ENCODE measurements around the gene TBX2. TPM values are rescaled to one million over a fixed set of nuclear protein-coding genes. Genes with fewer than 3 reads are reported as not detected.

TBX2 gene
- total RNA-seq, 1 donor from 2014 or later: 122 TPM

DNA sequence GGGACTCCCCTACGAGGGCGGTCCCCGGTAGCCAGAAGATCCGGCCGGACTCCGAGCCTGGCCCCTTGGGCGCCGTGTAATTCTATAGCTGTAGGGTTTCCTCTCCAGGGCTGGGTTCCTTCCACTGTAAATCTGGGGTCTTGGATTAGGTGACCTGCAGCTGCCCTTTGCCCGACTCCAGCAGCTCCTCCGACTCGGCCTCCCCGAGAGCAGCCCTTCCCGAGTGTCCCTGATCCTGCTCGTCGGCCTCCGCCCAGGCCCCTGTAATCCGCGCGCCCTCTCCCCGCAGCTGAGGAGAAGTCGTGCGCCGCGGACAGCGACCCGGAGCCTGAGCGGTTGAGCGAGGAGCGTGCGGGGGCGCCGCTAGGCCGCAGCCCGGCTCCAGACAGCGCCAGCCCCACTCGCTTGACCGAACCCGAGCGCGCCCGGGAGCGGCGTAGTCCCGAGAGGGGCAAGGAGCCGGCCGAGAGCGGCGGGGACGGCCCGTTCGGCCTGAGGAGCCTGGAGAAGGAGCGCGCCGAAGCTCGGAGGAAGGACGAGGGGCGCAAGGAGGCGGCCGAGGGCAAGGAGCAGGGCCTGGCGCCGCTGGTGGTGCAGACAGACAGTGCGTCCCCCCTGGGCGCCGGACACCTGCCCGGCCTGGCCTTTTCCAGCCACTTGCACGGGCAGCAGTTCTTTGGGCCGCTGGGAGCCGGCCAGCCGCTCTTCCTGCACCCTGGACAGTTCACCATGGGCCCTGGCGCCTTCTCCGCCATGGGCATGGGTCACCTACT lies 5.5 kb downstream of the TBX2 start:
- intact Hi-C loops (cut with DNase I): no loop called here

DNA sequence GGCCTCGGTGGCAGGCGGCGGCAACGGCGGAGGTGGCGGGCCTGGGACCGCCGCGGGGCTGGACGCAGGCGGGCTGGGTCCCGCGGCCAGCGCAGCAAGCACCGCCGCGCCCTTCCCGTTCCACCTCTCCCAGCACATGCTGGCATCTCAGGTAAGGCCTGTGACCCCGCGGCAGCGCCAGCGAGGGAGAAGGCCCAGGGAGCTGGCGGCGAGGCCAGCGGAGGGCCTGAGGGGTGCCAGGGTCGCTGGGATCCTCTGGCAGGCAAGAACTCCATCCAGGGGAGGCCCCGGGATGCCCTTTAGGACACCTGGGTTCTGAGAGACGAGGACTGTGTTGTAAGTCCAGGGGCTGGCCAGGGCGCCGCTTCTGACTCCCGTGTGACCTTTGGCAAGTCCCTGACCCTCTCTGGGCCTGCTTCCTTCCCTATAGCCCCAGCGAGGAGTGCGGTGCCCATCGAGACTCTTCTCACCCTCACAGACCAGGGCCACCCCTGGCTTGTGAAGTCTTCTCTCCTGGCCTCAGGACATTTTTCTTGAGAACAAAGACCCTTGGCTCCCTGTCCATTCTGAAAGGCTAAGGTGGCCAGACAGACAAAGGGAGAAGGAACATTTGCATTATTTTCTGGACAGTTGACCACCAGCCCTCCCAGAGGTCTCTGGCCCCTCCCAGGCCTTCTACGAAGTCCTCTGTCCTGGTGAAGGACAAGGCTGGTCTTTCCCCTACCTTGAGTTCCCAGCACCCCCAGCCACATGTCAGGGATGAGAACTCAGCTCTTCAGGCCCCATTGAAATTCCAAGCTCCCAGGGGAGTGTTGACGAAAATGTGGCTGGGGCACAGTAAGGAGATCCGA lies 6.3 kb downstream of the TBX2 start:
- H3K27ac ChIP-seq: peak overlapping the region; percentile 91
- no peaks in the 10 kb centered on the region for H3K9me3 ChIP-seq
- TF ChIP-seq, protein P1, sequence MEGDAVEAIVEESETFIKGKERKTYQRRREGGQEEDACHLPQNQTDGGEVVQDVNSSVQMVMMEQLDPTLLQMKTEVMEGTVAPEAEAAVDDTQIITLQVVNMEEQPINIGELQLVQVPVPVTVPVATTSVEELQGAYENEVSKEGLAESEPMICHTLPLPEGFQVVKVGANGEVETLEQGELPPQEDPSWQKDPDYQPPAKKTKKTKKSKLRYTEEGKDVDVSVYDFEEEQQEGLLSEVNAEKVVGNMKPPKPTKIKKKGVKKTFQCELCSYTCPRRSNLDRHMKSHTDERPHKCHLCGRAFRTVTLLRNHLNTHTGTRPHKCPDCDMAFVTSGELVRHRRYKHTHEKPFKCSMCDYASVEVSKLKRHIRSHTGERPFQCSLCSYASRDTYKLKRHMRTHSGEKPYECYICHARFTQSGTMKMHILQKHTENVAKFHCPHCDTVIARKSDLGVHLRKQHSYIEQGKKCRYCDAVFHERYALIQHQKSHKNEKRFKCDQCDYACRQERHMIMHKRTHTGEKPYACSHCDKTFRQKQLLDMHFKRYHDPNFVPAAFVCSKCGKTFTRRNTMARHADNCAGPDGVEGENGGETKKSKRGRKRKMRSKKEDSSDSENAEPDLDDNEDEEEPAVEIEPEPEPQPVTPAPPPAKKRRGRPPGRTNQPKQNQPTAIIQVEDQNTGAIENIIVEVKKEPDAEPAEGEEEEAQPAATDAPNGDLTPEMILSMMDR (IDR thresholded peaks at IDR 0.05): no peak
- intact Hi-C loops (cut with DNase I): no loop called here
- no peak for ATAC-seq
- H3K36me3 ChIP-seq: peaks cover 22% of the 10 kb centered on the region
- peak overlapping the region; percentile 65 for H3K4me3 ChIP-seq
- peak; percentile 59 for DNase-seq
- H3K4me1 ChIP-seq: peaks cover 31% of the 10 kb centered on the region
- H3K27me3 ChIP-seq: peaks cover 79% of the 10 kb centered on the region

More for the DNA sequence above, 5.5 kb downstream of the TBX2 start:
- H3K4me3 ChIP-seq: peak overlapping the region; percentile 65
- H3K27me3 ChIP-seq: peaks cover 79% of the 10 kb centered on the region
- H3K36me3 ChIP-seq: peaks cover 22% of the 10 kb centered on the region
- DNase-seq (peak; percentile 59), ATAC-seq (no peak)
- H3K27ac ChIP-seq: peak overlapping the region; percentile 91
- H3K4me1 ChIP-seq: peaks cover 30% of the 10 kb centered on the region
- no peaks in the 10 kb centered on the region for H3K9me3 ChIP-seq
- TF ChIP-seq, protein P1 (IDR thresholded peaks at IDR 0.05): no peak

DNA sequence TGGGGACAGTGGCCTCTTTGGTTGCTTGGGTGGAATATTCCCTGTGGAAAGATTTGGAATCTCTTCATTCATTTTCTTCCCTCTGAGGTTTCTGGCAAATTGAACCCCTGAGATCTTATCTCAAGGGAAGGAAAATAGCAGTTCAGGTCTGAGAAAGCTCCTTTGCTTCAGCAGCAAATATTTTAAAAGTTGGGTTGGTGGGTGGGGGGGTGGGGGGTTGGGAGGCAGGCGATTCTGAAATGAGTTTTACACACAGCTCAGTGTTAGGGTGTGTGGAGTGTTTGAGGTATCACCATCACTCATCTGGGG lies 6.8 kb downstream of the TBX2 start:
- Histone ChIP-seq H3K9me3 (no peaks in the 10 kb centered on the region), H3K4me1 (peaks cover 30% of the 10 kb centered on the region), H3K27me3 (peaks cover 73% of the 10 kb centered on the region), H3K4me3 (peak overlapping the region; percentile 65), H3K36me3 (peaks cover 22% of the 10 kb centered on the region), H3K27ac (peak overlapping the region; percentile 91)
- TF ChIP-seq, protein P1 (IDR thresholded peaks at IDR 0.05): no peak
- intact Hi-C loops (cut with DNase I): no loop called here
- ATAC-seq: no peak
- no peak for DNase-seq

DNA sequence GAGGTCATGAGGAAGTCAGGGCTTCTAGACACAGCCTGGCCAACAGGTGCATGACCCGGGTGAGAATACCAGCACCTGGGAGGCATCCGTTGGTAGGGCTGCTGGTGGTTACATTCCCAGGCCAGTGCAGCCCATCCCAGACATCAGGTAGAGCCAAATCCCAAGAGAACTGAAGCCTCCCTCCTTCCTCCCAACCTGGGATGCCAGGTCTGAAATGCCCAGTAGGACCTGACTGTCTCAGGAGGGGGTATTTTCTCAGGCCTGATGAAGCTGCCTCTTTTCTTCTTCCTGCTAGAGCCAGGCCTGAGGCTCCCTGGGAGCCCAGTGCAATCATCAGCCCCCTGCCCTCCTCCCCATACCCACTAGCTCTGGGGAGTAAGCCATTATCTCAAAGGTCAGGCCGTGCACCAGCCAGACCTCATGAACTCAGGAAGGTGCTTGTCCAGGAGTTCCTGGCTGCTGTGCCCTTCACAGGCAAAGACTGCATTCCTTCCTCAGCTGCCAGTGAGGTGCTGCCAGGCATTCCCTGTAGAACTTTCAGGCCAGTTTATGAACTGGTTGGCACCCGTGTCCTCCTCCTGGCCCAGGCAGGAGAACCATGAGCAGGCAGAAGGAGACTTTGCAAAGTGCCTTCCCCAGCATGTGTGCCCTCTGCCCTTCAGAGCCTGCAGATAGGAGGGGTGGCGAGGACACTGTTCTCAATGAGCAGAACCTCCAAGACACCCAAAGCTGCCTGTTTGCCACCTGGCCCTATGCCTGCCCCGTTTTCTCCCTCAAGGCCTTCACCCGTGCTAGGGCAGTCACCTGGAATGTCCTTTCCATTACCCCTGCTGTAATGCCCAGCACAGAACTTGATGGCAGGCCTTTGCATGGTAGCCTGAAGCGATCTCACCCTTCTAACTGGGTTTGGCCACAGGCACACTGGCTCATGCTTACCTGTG lies 7.6 kb downstream of the TBX2 start:
- H3K9me3 ChIP-seq: no peaks in the 10 kb centered on the region
- peaks cover 30% of the 10 kb centered on the region for H3K4me1 ChIP-seq
- H3K27ac ChIP-seq: peak overlapping the region; percentile 91
- intact Hi-C loops (cut with DNase I): no loop called here
- H3K4me3 ChIP-seq: peak overlapping the region; percentile 65
- ATAC-seq (no peak), DNase-seq (peak; percentile 49)
- peaks cover 22% of the 10 kb centered on the region for H3K36me3 ChIP-seq
- TF ChIP-seq, protein P1 (IDR thresholded peaks at IDR 0.05): no peak
- peaks cover 65% of the 10 kb centered on the region for H3K27me3 ChIP-seq
